Endothelial cell of umbilical vein (primary cell): ENCODE measurements around the gene GCDH.

ENCODE experiments used
- CTCF ChIP-seq, 2 donors: IDR thresholded peaks; 1 replicate in 1 of 2; 2 replicates in 1 of 2; pipeline ENCODE4 v1.5.1; 2011; ENCODE audit warnings: low read length in 2 of 2, mild to moderate bottlenecking in 2 of 2, moderate library complexity in 2 of 2, control low read depth in 1 of 2, inconsistent platforms in 1 of 2, low read depth in 1 of 2; ENCODE audit not compliant: insufficient read depth in 1 of 2; ENCODE audit errors: extremely low read depth in 1 of 2
- EZH2 ChIP-seq: IDR thresholded peaks from 2 replicates; pipeline ENCODE4 v1.6.1; 2012; ENCODE audit warnings: borderline replicate concordance, low read depth, mild to moderate bottlenecking, moderate library complexity, low read length, inconsistent platforms; ENCODE audit not compliant: severe bottlenecking
- FOS ChIP-seq: IDR thresholded peaks from 2 replicates; pipeline ENCODE4 v1.6.1; 2011; ENCODE audit warnings: mild to moderate bottlenecking, low read length, moderate library complexity, borderline replicate concordance; ENCODE audit not compliant: insufficient read depth
- JUN ChIP-seq: IDR thresholded peaks from 2 replicates; pipeline ENCODE4 v1.6.1; 2011; ENCODE audit warnings: borderline replicate concordance, low read depth; ENCODE audit not compliant: insufficient read length, insufficient read depth
- MAX ChIP-seq: IDR thresholded peaks from 2 replicates; pipeline ENCODE4 v1.6.1; 2011; ENCODE audit not compliant: insufficient read depth, insufficient read length
- POLR2A ChIP-seq: IDR thresholded peaks from 2 replicates; pipeline ENCODE4 v1.6.1; 2012; ENCODE audit warnings: low read depth, mild to moderate bottlenecking, control low read depth, low read length

GRCh38 chr19:12882589-12882988, 8.4 kb upstream of the GCDH start:
- TF ChIP-seq CTCF (IDR thresholded peaks at IDR 0.05; ENCODE audit: extremely low read depth in 1 of 2, insufficient read depth in 1 of 2, low read depth in 1 of 2, low read length in 2 of 2) (no peak), POLR2A (no peak), MAX (no peak), JUN (no peak), EZH2 (no peak), FOS (no peak)
